BE2C (cell line): ENCODE measurements around the gene GAS2.

Experiments
- DNase-seq: peaks from one replicate; pipeline ENCODE4 v3.0.0-alpha.2; 2020
- H3K27me3 ChIP-seq: fragments of 250-450 bp; sonication (Bioruptor Pico); 2 replicates; pipeline ENCODE4 v1.5.1; 2020; ENCODE audit warnings: mild to moderate bottlenecking
- H3K36me3 ChIP-seq: fragments of 250-450 bp; sonication (Bioruptor Pico); 2 replicates; pipeline ENCODE4 v1.5.1; 2020; ENCODE audit warnings: mild to moderate bottlenecking
- H3K4me1 ChIP-seq: fragments of 250-450 bp; sonication (Bioruptor Pico); 2 replicates; pipeline ENCODE4 v1.5.1; 2020
- H3K4me3 ChIP-seq: 2 replicates; pipeline ENCODE4 v1.5.1; 2011; ENCODE audit warnings: low read depth, low read length
- H3K9me3 ChIP-seq: fragments of 250-450 bp; sonication (Bioruptor Pico); 2 replicates; pipeline ENCODE4 v1.5.1; 2020
- CTCF ChIP-seq: IDR thresholded peaks from 2 replicates; pipeline ENCODE4 v1.5.1; 2012; ENCODE audit warnings: mild to moderate bottlenecking, low read depth, low read length

Gene GAS2

GRCh38 chr11:22734628-22735345 lies 68.4 kb downstream of the GAS2 start:
- Histone ChIP-seq H3K9me3 (no peaks in the 10 kb centered on the region), H3K36me3 (no peaks in the 10 kb centered on the region), H3K27me3 (no peaks in the 10 kb centered on the region), H3K4me3 (no peak overlapping the region), H3K4me1 (no peaks in the 10 kb centered on the region)
- no peak for DNase-seq
- TF ChIP-seq CTCF, result no peak

GRCh38 chr11:22742157-22742613 lies 75.8 kb downstream of the GAS2 start:
- Histone ChIP-seq H3K4me3 (no peak overlapping the region), H3K9me3 (no peaks in the 10 kb centered on the region), H3K4me1 (no peaks in the 10 kb centered on the region), H3K36me3 (no peaks in the 10 kb centered on the region), H3K27me3 (no peaks in the 10 kb centered on the region)
- no peak for DNase-seq
- TF ChIP-seq CTCF, result no peak

- no peaks in the 10 kb centered on the region for H3K4me1 ChIP-seq
- H3K36me3 ChIP-seq, result no peaks in the 10 kb centered on the region
- TF ChIP-seq CTCF, result no peak
- no peak for DNase-seq
- H3K9me3 ChIP-seq, result no peaks in the 10 kb centered on the region
- no peaks in the 10 kb centered on the region for H3K27me3 ChIP-seq
- H3K4me3 ChIP-seq, result no peak overlapping the region
Measured at GRCh38 chr11:22749536-22749935, 83.1 kb downstream of the GAS2 start.

DNA sequence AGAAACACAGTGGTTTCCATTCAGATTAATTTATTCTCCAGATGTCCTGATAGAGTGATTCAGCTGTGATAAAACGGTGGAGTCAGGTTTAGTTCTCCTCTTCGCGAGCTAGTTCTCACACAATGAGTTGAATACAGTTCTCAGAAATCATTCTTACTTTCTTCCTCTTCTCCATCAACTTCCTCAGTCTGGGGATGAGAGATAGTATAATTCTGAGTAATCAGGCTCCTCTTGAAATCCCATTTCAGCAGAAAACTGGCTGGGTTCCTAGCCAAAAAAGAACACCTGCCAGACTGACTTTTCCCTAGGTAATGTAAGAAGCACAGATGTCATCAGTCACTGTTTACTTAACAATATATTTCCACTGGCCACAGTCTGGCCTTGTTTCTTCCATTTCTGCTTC lies 86.5 kb downstream of the GAS2 start:
- Histone ChIP-seq H3K9me3 (no peaks in the 10 kb centered on the region), H3K4me3 (no peak overlapping the region), H3K36me3 (no peaks in the 10 kb centered on the region), H3K4me1 (no peaks in the 10 kb centered on the region), H3K27me3 (no peaks in the 10 kb centered on the region)
- no peak for TF ChIP-seq CTCF
- no peak for DNase-seq

DNA sequence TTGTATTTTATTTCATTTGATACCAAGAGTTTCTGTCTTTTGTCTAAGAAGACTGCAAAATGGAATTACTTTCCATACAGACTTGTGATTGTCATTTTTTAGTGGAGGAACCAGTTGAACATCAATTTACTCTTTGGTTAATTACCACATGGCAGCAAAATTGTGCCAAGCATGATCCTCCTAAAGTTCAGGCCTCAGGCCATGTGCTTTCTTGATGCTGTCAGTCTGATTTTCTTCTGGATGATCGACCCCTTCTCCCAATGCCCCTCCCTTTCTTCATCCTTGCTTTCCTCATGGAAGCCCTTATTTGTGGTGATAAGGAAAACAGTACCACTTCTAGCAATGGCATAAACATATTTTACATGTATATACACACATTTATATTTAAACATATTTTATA lies 87.0 kb downstream of the GAS2 start:
- Histone ChIP-seq H3K36me3 (no peaks in the 10 kb centered on the region), H3K4me3 (no peak overlapping the region), H3K27me3 (no peaks in the 10 kb centered on the region), H3K9me3 (no peaks in the 10 kb centered on the region), H3K4me1 (no peaks in the 10 kb centered on the region)
- no peak for TF ChIP-seq CTCF
- no peak for DNase-seq

DNA sequence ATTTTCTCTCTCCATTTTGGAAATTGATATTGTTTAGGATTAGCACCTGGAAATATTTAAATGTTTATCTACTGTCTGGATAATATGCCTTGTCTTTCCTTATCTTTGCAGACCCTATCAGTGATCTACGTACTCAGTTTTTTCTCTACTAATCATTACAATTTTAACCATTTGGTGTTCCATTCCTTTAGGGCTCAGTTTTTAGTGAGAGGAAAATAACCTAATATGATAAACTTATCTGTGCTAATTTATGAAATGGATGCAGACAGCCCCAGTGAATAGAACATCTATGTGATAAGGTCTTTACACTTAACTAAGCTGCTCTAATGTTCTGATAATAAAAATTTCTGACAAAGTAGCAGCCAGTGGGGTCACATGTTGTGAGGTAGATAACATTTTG lies 94.7 kb downstream of the GAS2 start:
- no peaks in the 10 kb centered on the region for H3K36me3 ChIP-seq
- no peak for TF ChIP-seq CTCF
- no peaks in the 10 kb centered on the region for H3K4me1 ChIP-seq
- no peaks in the 10 kb centered on the region for H3K27me3 ChIP-seq
- H3K4me3 ChIP-seq, result no peak overlapping the region
- DNase-seq, result no peak
- H3K9me3 ChIP-seq, result no peaks in the 10 kb centered on the region
